K562 (cell line): ENCODE data around the gene MOSPD3. TPM values are rescaled to one million over a fixed set of nuclear protein-coding genes. Genes with fewer than 3 reads are reported as not detected.

Experiments
- CHAMP1 ChIP-seq: fragments of 450-650 bp; IDR thresholded peaks from 2 replicates; pipeline ENCODE4 v1.6.1; 2016; ENCODE audit warnings: mild to moderate bottlenecking
- CHD2 ChIP-seq: IDR thresholded peaks from 2 replicates; pipeline ENCODE4 v1.6.1; 2011; ENCODE audit warnings: low read depth, low read length
- CTBP1 ChIP-seq: fragments of 450-650 bp; IDR thresholded peaks from 2 replicates; pipeline ENCODE4 v1.6.1; 2016; ENCODE audit warnings: borderline replicate concordance
- FUS ChIP-seq: fragments of 200-400 bp; formaldehyde crosslinking; optimal IDR thresholded peaks from 2 replicates; pipeline ENCODE3; 2017; ENCODE audit warnings: low read depth, low read length
- HOMEZ ChIP-seq: fragments of 250-450 bp; sonication (Bioruptor Pico); IDR thresholded peaks from 2 replicates; pipeline ENCODE4 v1.4.0; 2020; ENCODE audit warnings: mild to moderate bottlenecking, moderate library complexity
- ILF3 ChIP-seq: fragments of 450-650 bp; IDR thresholded peaks from 2 replicates; pipeline ENCODE4 v1.6.1; 2018; ENCODE audit warnings: antibody characterized with exemption, mild to moderate bottlenecking, moderate library complexity, borderline replicate concordance
- MEF2D ChIP-seq: conservative IDR thresholded peaks from 2 replicates; pipeline ENCODE4 v1.6.1; 2016; ENCODE audit warnings: low read depth, missing genetic modification characterization, missing compliant biosample characterization
- RBM15 ChIP-seq: fragments of 200-400 bp; formaldehyde crosslinking; IDR thresholded peaks from 2 replicates; pipeline ENCODE4 v1.6.1; 2018; ENCODE audit warnings: mild to moderate bottlenecking, low read length, moderate library complexity; ENCODE audit not compliant: insufficient read depth
- RNF2 ChIP-seq: sonication (generic); IDR thresholded peaks from 2 replicates; pipeline ENCODE4 v1.6.1; 2016
- SRF ChIP-seq, 2 experiments: fragments of 250-450, 450-650 bp in 1 of 2; sonication (Bioruptor Pico) in 1 of 2; sonication (generic) in 1 of 2; formaldehyde crosslinking; IDR thresholded peaks; 2 replicates each; pipeline versions ENCODE4 v1.5.0 to v1.5.1; 2020 to 2022; ENCODE audit warnings: mild to moderate bottlenecking in 1 of 2, missing genetic modification reagents in 1 of 2
- ZBTB11 ChIP-seq, 3 experiments: fragments of 200-800 bp in 1 of 3; fragments of 250-450 bp in 1 of 3; fragments of 450-650 bp in 1 of 3; sonication (Bioruptor Pico) in 1 of 3; sonication (Bioruptor generic) in 1 of 3; formaldehyde crosslinking in 1 of 3; IDR thresholded peaks; 2 replicates each; pipeline versions ENCODE4 v1.6.1 to v1.8.0; 2016 to 2022; ENCODE audit warnings: mild to moderate bottlenecking in 2 of 3, missing genetic modification characterization in 2 of 3, missing compliant biosample characterization in 1 of 3, moderate library complexity in 1 of 3
- ZNF395 ChIP-seq: fragments of 200-800 bp; sonication (Bioruptor generic); IDR thresholded peaks from 2 replicates; pipeline ENCODE4 v1.6.1; 2017; ENCODE audit warnings: missing genetic modification characterization, missing compliant biosample characterization
- polyA plus RNA-seq, 8 experiments: library from polyadenylated mRNA; depleted of rRNA in 4 of 8; stranded (reverse) in 5 of 8; unstranded in 3 of 8; fragments of >200 nt; fragmentation: Nextera tagmentation in 2 of 8; fragmentation: Illumina TruSeq in 1 of 8; extraction: Ambion mirVana in 2 of 8; extraction: Trizol in 1 of 8; gene quantifications; 2 replicates each; pipeline versions ENCODE4 v1.2.1 to v1.2.3, GENCODE V29; 2011 to 2014; ENCODE audit warnings: inconsistent platforms in 1 of 8, missing spikeins in 1 of 8
- total RNA-seq, 7 experiments: library from RNA; depleted of rRNA in 6 of 7; stranded (reverse); fragments of >200 nt in 6 of 7; fragmentation: Illumina TruSeq in 2 of 7; extraction: Trizol in 2 of 7; gene quantifications; 2 replicates each; pipeline versions ENCODE4 v1.2.1 to v1.2.3, GENCODE V29; 2011 to 2021; ENCODE audit warnings: low replicate concordance in 1 of 7

Gene MOSPD3
- total and polyA plus RNA-seq, 9 of the 15 experiments (the other 6 are each of a cell fraction or from before 2014, with no cell fraction given), result 1.4 to 32.1 (median 7.3) TPM

GRCh38 chr7:100563100-100563564, 49.2 kb upstream of the MOSPD3 start (continued):
- TF ChIP-seq HOMEZ (CRISPR knock-in tag) (no peak), RBM15 (no peak), ZBTB11 (CRISPR knock-in tag; IDR thresholded peaks at IDR 0.05) (no peak), MEF2D (tag) (no peak), CHAMP1 (no peak), FUS (no peak), ILF3 (no peak), ZNF395 (CRISPR knock-in tag) (no peak), SRF (CRISPR knock-in tag; IDR thresholded peaks at IDR 0.05) (no peak), CTBP1 (no peak), CHD2 (no peak), RNF2 (no peak)
